HG03095 (cell line): ENCODE data around the gene PCBD2.
"Not testable (repeated sequence)": the region's sequence is repeated elsewhere in the genome, so short reads cannot be mapped to it uniquely, and the experiment has no call there.

ENCODE experiments used
- ATAC-seq: cut with Tn5 transposase; IDR thresholded peaks from one replicate; pipeline ENCODE4 v1.9.1; 2021; ENCODE audit warnings: moderate library complexity; ENCODE audit not compliant: unreplicated experiment

Gene PCBD2

GRCh38 chr5:134957920-134958608, 53.1 kb downstream of the PCBD2 start:
- ATAC-seq = no peak

- no peak for ATAC-seq
These were observed 53.8 kb downstream of the PCBD2 start for GRCh38 chr5:134958755-134959154.

- ATAC-seq = no peak
These were observed 58.2 kb downstream of the PCBD2 start for GRCh38 chr5:134963098-134963497.

GRCh38 chr5:134964359-134965270, 59.7 kb downstream of the PCBD2 start:
- no peak for ATAC-seq

- ATAC-seq = no peak
These were observed 60.4 kb downstream of the PCBD2 start for GRCh38 chr5:134965271-134965825.

GRCh38 chr5:134967607-134968006, 62.7 kb downstream of the PCBD2 start, which contains the start of gene CATSPER3:
Gene CATSPER3, plus strand, starts transcription at chr5:134967907. Its CDS starts 85 bp downstream, at chr5:134967992.
- no peak for ATAC-seq

- ATAC-seq = no peak
These were observed 63.1 kb downstream of the PCBD2 start for GRCh38 chr5:134968055-134968454.

- no peak for ATAC-seq
These were observed 64.2 kb downstream of the PCBD2 start for GRCh38 chr5:134969166-134969565.

GRCh38 chr5:134975078-134975715, 70.3 kb downstream of the PCBD2 start:
- no peak for ATAC-seq

GRCh38 chr5:134975843-134976242, 70.9 kb downstream of the PCBD2 start:
- ATAC-seq = no peak

- no peak for ATAC-seq
These were observed 71.9 kb downstream of the PCBD2 start for GRCh38 chr5:134976841-134977240.

- no peak for ATAC-seq
These were observed 74.5 kb downstream of the PCBD2 start for GRCh38 chr5:134979416-134979815.

GRCh38 chr5:134982230-134982629, 77.3 kb downstream of the PCBD2 start:
- ATAC-seq = no peak

GRCh38 chr5:134989266-134989830, 84.4 kb downstream of the PCBD2 start:
- ATAC-seq = no peak

GRCh38 chr5:134990183-134990582, 85.3 kb downstream of the PCBD2 start:
- not testable (repeated sequence) for ATAC-seq

GRCh38 chr5:134992148-134992547, 87.2 kb downstream of the PCBD2 start:
- no peak for ATAC-seq

GRCh38 chr5:134993161-134993560, 88.2 kb downstream of the PCBD2 start:
- ATAC-seq = no peak

- no peak for ATAC-seq
These were observed 89.7 kb downstream of the PCBD2 start for GRCh38 chr5:134994560-134995156.

- ATAC-seq = no peak
These were observed 91.0 kb downstream of the PCBD2 start for GRCh38 chr5:134995850-134996402.

GRCh38 chr5:134997015-134997414, 92.1 kb downstream of the PCBD2 start:
- no peak for ATAC-seq
